ENCODE data around the gene FAR2. TPM values are rescaled to one million over a fixed set of nuclear protein-coding genes. Genes with fewer than 3 reads are reported as not detected.

Gene FAR2
- total RNA-seq, 6 experiments from 2014 or later = 0.17 to 14.0 (median 8.5) TPM

DNA sequence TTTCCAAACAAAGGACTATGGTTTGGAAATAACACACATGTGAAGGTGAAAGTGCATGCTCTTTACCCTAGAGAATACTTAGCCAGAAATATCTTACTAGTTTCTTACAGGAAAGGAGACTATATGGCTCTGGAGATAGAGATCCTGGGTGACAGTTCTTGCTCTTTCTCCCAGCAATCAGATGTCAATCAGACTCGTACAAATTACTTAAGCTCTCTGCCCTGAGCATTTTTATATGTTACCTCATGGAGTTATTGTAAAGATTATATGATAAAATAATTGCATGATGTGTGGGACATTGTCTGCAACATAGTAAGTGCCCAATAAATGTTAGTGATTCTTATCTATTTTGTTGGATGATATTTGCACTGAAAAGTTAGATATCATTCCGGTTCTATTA, 76.8 kb downstream of the FAR2 start:
- no peaks in the 10 kb centered on the region; the same call in 1 of the 2 replicates for H3K9me3 Mint-ChIP-seq
- H3K4me3 Mint-ChIP-seq = no peak overlapping the region
- DNase-seq = no peak
- no peaks in the 10 kb centered on the region for H3K36me3 Mint-ChIP-seq (ENCODE audit: low read depth)
- no peak overlapping the region for H3K27ac Mint-ChIP-seq
- H3K4me1 Mint-ChIP-seq (ENCODE audit: low read depth) = peaks cover 10% of the 10 kb centered on the region; the same call in 1 of the 2 replicates
- TF ChIP-seq, protein P1, sequence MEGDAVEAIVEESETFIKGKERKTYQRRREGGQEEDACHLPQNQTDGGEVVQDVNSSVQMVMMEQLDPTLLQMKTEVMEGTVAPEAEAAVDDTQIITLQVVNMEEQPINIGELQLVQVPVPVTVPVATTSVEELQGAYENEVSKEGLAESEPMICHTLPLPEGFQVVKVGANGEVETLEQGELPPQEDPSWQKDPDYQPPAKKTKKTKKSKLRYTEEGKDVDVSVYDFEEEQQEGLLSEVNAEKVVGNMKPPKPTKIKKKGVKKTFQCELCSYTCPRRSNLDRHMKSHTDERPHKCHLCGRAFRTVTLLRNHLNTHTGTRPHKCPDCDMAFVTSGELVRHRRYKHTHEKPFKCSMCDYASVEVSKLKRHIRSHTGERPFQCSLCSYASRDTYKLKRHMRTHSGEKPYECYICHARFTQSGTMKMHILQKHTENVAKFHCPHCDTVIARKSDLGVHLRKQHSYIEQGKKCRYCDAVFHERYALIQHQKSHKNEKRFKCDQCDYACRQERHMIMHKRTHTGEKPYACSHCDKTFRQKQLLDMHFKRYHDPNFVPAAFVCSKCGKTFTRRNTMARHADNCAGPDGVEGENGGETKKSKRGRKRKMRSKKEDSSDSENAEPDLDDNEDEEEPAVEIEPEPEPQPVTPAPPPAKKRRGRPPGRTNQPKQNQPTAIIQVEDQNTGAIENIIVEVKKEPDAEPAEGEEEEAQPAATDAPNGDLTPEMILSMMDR (IDR thresholded peaks at IDR 0.05) = no peak
- no peaks in the 10 kb centered on the region for H3K27me3 Mint-ChIP-seq (ENCODE audit: insufficient read depth)

DNA sequence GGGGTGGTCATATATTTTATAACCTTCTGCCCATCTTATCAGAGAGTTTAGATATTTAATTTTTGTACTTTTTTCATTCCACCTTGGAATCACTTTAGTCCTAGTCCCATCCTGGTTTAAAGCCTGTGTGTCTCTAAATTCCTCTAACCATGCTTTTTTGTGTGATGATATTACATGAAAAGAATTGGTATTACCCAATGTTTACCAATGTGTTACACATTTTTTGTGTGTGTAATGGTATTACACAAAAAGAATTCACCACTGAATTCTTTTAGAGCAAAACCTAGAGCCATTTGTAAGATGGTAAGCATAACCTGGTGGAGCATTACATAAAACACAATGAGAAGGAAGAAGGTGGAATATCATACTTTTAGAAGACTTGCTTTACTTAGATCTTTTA, 77.5 kb downstream of the FAR2 start:
- H3K36me3 Mint-ChIP-seq (ENCODE audit: low read depth) = no peaks in the 10 kb centered on the region
- H3K9me3 Mint-ChIP-seq = no peaks in the 10 kb centered on the region
- no peak for DNase-seq
- H3K4me3 Mint-ChIP-seq = no peak overlapping the region
- TF ChIP-seq, protein P1 (IDR thresholded peaks at IDR 0.05) = no peak
- no peak overlapping the region for H3K27ac Mint-ChIP-seq
- no peaks in the 10 kb centered on the region for H3K27me3 Mint-ChIP-seq (ENCODE audit: insufficient read depth)
- peaks cover 10% of the 10 kb centered on the region; the same call in 1 of the 2 replicates for H3K4me1 Mint-ChIP-seq (ENCODE audit: low read depth)

DNA sequence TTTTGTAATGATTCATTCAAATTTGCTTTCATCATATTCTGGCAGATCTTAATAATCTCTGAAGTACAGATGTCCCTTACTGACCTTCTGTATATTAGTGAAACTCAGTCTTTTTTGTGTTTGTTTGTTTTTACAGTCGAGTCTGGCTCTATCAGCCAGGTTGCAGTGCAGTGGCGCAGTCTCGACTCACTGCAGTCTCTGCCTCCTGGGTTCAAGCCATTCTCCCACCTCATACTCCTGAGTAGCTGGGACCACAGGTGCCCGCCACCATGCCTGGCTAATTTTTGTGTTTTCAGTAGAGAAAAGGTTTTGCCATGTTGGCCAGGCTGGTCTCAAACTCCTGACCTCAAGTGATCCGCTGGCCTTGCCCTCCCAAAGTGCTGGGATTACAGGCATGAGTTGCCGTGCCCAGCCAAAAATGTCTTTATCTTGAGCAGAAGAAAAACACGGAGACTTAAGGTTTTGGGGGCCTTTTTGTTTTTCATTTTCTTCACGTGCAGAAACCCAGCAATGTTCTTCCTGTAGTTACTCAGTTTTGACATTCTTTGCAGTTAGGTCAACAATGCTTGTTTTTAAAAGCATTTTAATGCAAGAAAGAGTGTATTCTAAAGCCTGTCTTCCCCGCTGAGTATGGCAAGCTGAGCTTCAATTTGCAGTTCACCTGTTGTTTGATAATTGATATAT, 79.5 kb downstream of the FAR2 start:
- DNase-seq = no peak
- TF ChIP-seq, protein P1 (IDR thresholded peaks at IDR 0.05) = no peak
- H3K27ac Mint-ChIP-seq = no peak overlapping the region
- no peaks in the 10 kb centered on the region for H3K36me3 Mint-ChIP-seq (ENCODE audit: low read depth)
- no peaks in the 10 kb centered on the region for H3K27me3 Mint-ChIP-seq (ENCODE audit: insufficient read depth)
- no peak overlapping the region for H3K4me3 Mint-ChIP-seq
- no peaks in the 10 kb centered on the region for H3K9me3 Mint-ChIP-seq
- peaks cover 10% of the 10 kb centered on the region; the same call in 1 of the 2 replicates for H3K4me1 Mint-ChIP-seq (ENCODE audit: low read depth)

DNA sequence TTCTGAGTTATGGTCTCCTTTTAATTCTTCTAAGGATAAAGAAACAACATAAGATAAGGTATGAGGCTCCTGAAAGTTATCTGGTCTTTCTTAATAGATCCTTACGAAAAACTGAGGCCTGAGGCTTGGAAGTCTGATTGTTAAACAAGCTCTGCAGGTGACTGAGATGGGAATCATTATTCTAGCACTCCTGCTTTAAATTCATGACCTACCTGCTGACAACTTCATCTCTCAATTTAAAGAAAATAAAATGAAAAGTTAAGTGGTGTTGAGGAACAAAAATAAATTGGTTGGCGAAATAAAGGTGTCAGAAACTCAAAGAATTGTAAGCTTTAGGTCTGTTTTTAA, 80.1 kb downstream of the FAR2 start:
- Mint-ChIP-seq H3K9me3 (no peaks in the 10 kb centered on the region), H3K4me1 (ENCODE audit: low read depth) (peaks cover 6% of the 10 kb centered on the region; the same call in 1 of the 2 replicates), H3K27ac (no peak overlapping the region), H3K36me3 (ENCODE audit: low read depth) (no peaks in the 10 kb centered on the region), H3K4me3 (no peak overlapping the region), H3K27me3 (ENCODE audit: insufficient read depth) (no peaks in the 10 kb centered on the region)
- no peak for DNase-seq
- TF ChIP-seq, protein P1 (IDR thresholded peaks at IDR 0.05) = no peak

DNA sequence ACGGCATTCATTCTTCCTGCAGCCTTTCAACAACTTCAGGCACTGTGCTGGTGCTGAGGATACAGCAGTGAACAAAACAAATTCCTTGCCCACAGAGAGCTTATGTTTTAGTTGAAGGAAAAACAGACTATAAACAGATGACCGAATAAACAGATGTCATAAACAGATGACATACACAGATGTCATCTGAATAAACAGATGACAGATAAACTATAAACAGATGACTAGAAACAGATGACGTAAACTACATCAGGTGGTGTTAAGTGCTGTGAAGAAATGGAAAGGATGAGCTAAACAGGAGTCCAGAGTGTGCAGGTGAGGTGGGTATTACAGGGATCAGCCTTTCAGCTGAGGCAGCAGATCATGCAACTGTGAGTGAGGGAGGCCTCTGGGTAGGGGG, 80.9 kb downstream of the FAR2 start:
- Mint-ChIP-seq H3K9me3 (no peaks in the 10 kb centered on the region), H3K27ac (no peak overlapping the region), H3K27me3 (ENCODE audit: insufficient read depth) (no peaks in the 10 kb centered on the region), H3K36me3 (ENCODE audit: low read depth) (no peaks in the 10 kb centered on the region), H3K4me1 (ENCODE audit: low read depth) (no peaks in the 10 kb centered on the region), H3K4me3 (no peak overlapping the region)
- TF ChIP-seq, protein P1 (IDR thresholded peaks at IDR 0.05) = no peak
- no peak for DNase-seq

Measured in HFFc6 (cell line).